ENCODE results near the gene HERC4.

The HERC4 gene, protein sequence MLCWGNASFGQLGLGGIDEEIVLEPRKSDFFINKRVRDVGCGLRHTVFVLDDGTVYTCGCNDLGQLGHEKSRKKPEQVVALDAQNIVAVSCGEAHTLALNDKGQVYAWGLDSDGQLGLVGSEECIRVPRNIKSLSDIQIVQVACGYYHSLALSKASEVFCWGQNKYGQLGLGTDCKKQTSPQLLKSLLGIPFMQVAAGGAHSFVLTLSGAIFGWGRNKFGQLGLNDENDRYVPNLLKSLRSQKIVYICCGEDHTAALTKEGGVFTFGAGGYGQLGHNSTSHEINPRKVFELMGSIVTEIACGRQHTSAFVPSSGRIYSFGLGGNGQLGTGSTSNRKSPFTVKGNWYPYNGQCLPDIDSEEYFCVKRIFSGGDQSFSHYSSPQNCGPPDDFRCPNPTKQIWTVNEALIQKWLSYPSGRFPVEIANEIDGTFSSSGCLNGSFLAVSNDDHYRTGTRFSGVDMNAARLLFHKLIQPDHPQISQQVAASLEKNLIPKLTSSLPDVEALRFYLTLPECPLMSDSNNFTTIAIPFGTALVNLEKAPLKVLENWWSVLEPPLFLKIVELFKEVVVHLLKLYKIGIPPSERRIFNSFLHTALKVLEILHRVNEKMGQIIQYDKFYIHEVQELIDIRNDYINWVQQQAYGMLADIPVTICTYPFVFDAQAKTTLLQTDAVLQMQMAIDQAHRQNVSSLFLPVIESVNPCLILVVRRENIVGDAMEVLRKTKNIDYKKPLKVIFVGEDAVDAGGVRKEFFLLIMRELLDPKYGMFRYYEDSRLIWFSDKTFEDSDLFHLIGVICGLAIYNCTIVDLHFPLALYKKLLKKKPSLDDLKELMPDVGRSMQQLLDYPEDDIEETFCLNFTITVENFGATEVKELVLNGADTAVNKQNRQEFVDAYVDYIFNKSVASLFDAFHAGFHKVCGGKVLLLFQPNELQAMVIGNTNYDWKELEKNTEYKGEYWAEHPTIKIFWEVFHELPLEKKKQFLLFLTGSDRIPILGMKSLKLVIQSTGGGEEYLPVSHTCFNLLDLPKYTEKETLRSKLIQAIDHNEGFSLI

DNA sequence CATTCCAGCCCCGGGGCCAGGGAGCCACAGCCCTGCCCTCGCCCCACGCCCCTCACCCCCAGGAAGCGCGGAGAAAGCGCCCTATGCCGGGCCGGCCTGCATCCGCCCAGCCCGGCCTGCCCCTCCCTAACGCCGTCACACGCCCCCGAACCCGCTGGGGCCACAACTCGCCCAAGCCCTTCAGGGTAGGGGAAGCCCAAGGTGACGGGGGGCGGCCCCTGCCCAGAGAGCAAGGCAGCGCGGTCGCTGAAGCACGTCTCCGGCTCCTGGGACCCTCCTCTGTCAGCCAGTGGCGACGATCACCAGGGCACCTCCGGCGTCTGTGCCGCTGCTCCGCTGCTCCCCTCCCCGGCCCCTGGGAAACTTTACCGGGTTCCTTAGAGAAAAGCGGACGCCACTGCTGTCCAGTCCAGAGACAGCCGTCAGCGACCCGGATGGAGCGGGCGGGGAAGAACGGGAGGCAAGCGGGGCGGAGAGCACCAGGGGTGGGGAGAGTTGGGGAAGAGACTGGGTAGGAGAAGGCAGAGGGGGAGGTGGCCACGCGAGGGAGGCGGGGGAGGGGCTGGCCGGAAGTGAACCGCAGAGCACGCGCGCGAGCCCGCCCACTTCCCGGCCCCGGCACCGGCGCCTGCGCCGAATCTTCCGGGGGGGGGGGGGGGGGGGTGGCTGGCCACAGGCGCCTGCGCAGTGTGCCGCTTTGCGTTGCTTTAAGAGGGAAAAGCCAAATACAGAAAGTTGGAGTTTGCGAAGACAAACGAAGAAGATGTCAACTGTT is at the start of gene HERC4:
TSS of gene HERC4 (minus strand) at position 509 of the 775 bp plus-strand sequence. CDS start 2,175 bp downstream, outside the sequence.
- peak; percentile 91 for DNase-seq

DNA sequence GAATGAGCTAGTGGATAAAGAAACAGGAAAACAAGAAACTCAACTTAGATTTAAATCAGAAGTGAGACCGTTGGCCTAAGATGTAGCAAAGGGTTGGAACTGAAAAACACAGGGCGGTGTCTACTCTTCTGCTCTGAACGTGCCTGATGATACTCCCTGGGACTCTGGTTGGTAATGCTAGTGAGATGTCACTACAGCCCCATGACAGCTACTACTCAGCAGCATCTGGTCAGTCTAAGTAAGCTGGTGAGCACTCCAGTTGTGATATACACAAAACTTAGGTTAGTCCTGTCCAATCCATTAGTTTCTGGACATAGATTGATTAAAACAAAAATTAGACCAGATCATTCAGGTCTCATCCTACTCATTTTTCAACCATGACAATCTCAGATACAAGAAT is 49.6 kb upstream of the HERC4 start:
- DNase-seq: no peak

DNA sequence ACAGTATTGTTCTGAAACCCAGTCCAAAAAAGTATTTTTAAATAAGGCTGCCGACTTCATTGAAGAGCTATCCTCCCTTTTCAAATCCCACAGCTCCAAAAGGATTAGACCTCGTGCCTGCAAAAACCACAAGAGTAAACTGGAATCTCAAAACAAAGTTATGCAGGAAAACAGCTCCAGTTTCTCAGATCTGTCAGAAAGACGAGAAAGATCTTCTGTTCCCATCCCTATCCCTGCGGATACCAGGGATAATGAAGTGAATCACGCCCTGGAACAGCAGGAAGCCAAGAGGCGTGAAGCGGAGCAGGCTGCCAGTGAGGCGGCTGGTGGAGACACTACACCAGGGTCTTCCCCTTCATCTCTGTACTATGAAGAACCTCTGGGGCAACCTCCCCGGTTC is 46.8 kb upstream of the HERC4 start:
- DNase-seq: no peak

DNA sequence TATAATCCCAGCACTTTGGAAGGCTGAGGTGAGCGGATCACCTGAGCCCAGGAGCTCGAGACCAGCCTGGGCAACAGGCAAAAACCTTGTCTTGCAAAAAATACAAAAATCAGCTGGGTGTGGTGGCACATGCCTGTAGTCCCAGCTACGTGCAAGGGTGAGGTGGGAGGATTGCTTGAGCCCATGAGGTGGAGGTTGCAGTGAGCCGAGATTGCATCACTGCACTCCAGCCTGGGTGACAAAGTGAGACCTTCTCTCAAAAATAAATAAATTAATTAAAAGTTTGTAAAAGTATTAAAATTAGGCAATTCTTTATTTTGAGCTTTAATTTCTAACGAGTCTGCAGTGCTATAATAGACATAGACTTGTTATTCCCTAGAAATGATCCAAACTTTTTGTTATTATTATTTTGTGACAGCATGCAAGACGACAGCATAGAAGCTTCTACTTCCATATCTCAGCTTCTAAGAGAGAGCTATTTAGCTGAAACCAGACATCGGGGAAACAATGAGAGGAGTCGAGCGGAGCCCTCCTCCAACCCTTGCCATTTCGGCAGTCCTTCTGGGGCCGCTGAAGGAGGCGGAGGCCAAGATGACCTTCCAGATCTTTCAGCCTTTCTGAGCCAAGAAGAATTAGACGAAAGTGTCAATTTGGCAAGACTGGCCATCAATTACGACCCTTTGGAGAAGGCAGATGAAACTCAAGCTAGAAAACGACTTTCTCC is 46.1 kb upstream of the HERC4 start:
- DNase-seq: no peak

DNA sequence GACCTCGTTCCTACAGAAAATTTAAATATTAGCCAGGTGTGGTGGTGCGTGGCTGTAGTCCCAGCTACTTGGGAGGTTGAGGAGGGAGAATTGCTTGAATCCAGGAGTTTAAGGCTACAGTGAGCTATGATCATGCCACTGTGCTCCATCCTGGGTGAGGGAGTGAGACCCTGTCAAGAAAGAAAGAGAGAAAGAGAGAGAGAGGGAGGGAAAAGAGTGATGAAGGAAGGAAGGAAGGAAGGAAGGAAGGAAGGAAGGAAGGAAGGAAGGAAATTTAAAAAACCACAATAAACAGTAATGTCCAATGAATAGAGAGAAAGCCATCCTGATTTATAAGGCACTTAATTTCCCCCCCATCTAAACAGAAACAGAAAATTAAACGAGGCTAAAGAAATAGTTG is 43.6 kb upstream of the HERC4 start:
- DNase-seq: no peak

DNA sequence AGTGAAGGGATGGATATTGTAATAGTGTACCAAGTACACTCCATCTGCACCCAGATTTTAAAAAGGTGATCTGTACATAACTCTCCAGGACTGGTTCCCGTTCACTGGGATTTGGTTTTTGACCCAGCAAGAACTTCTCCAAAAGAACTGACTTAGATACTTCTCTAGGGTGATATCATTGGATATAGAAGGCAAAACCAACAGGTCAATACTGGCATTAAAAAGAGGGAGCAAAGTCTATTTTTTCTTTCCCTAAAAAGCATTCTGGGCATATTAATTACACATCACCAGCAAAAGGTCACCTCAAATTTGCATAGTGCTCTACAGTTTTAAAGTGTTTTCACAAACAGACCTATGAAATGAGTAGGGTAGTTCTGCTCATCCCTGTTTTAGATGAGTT is 37.8 kb upstream of the HERC4 start:
- DNase-seq: no peak

DNA sequence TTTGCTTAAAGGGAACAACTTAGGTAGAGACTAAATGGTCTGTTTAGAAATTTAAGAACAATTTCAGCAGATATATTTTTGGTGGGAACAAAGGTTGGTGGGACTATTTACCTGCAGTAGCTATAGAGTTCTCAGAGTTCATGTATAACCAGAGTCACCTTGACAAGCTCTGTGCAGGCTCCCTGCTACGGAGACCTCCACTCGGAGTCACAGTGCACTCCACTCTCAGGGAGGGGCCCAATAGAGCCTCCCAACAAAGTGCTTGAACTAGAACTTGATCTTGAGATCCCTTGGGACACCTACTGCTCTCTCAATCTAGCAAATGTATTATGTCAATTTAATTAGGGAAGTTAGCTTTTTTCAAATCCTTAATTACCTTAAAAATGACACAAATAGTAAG is 36.5 kb upstream of the HERC4 start:
- no peak for DNase-seq

DNA sequence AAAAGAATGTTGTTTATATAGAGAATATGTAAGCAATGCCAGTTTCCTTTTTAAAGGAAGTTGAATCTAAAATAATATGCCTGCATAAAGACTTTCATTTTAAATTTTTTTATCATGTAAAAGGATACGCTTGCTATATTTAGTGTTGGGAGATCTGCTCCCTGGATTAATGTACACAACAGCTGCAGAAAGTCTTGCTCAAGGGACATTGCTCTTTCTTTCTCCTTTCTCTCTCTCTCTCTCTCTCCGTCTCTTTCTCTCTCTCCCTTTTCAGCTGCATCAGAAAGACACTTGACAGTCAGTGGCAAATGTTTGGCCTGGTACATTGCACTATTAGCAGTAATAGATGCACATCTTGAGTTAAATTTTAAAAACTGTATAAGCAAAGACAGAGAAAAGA is 34.9 kb upstream of the HERC4 start:
- no peak for DNase-seq

DNA sequence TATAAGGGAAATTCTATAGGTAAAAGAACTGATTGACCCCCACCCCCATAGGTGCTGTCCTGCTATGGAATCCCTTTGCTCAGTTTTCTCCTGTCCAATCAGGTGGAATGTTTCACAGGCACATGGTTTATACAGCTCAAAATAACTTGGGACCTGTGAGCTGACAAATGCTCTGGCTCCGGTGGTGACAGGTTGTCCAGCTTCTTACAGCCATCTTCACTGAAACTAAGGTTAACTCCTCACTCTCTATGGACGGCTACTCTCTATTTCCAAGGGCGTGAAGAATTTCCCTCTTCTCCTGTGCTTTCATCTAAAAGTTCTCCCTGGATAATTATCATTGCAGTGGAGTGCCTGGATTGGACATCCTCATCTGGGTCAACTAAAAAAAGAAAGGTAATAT is 34.2 kb upstream of the HERC4 start, which contains the start of gene MYPN:
TSS of gene MYPN (plus strand) at position 158 of the 400 bp plus-strand sequence. CDS start 11,951 bp downstream, outside the sequence.
- DNase-seq: no peak

DNA sequence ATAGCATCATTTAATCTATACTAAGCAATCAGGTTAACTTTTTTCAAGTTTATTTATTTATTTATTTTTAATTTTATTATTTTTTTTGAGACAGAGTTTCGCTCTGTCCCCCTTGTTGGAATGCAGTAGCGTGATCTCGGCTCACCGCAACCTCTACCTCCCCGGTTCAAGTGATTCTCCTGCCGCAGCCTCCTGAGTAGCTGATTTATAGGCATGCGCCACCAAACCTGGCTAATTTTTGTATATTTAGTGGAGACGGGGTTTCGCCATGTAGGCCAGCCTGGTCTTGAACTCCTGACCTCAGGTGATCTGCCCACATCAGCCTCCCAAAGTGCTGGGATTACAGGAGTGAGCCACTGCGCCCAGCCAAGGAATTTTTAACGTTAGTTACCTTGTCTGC is 33.6 kb upstream of the HERC4 start:
- no peak for DNase-seq

DNA sequence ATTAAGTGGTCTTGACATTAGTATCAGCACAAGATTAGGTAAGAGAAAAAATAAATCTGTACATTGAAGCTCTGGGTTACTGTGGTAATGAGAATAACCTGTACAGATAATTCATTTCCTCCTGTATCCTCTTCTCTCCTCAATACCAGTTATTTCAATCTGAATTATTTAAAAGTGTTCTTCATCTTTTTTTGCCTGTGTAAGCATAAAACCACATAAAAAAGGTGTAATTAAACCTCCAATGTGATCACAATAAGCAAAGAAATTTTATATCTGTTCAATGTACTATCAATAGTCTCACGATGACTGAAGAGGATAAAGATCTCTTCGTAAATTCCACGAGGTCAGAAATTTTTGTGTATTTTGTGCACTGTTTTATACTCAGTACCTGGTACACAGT is 33.0 kb upstream of the HERC4 start:
- DNase-seq: no peak

DNA sequence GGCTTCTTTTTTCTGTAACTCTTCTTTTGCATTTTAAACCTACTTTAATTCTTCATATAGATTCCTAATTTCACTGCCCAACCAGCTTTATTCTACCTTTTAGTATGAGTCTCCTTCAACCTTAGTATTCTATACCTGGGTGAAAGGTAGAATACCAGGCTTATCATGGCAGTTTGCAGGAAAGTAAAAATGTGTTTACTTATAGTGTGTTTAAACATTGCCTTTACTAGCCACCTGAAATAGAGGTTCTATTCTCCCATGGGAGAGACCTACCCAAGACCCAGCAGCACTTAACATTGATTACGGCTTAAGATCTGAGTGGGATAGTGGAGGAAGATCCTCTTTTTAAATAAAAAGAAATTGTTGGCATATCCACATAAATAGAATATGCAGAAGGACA is 32.6 kb upstream of the HERC4 start:
- DNase-seq: no peak

DNA sequence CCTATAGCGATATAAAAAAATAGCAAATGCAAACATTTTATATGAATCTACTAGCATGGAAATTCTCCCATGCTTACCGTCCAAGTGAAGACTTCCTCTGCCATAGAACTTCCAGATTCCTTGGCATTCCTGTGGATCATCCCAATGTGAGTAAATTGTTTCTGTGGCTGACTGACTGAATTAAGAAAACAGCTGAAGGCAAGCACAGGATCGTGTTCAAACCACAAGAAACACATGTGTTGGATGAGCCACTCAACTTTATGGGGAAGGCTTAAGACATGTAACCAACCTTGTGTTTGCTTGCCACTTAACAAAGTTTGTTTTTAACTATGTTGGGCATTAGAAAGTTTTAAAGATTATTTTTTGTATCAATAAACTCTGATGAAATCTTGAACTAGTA is 31.6 kb upstream of the HERC4 start:
- no peak for DNase-seq

DNA sequence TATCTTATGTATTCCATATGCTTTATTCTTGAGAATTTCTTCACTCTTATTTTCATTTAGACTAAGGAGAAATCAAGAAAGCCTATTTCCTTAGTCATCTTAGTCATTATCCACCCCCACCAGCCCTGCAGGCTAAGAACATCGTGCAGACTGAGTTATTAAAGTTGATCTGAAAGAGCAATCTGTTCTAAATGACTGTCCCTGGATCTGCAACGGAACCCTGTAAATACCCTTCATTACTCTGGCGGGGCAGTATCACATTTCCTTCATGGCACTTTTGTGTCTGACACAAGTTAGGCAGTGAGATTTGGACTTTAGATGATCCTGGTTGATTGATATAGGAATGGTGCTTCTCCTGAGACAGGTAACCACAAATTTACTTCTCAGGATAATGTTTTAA is 30.7 kb upstream of the HERC4 start:
- DNase-seq: no peak

DNA sequence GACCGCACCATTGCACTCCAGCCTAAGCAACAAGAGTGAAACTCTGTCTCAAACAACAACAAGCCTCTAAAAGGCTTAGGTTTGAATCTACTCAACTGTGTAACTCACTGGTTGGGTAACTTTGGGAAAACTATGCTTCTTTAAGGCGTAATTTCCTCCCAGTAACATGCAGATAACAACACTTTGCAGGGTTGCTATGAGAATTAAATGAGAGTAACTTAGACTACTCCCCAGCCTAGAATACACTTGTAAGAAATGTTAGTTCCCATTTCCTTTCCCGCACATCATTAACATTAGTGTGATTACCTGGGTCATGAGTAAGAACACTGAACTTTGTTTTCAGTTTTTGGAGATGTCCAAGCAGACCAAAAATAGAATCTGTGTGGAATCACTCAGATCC is 28.8 kb upstream of the HERC4 start:
- DNase-seq: no peak

DNA sequence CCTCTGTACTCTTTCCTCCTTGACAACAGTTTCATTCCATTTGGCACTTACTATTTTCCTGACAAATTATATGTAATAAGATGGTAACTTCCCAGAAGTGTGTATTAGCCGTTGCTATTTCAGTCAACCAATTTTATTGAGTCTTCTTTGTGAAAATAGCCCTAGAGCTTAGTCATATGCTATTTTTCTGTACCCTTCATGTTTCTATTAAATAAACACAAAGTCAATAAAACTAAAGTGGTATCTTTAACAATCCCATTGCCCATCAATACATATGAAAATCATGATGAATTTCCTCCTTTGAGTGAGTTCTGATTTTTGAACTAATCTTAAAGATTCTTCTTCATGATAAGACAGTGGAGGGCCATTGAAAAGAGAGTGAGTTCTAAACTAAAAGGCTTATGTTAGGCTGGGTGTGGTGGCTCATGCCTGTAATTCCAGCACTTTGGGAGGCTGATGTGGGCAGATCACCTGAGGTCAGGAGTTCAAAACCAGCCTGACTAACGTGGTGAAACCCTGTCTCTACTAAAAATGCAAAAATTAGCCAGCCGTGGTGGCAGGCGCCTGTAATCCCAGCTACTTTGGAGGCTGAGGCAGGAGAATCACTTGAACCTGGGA is 28.3 kb upstream of the HERC4 start:
- no peak for DNase-seq

DNA sequence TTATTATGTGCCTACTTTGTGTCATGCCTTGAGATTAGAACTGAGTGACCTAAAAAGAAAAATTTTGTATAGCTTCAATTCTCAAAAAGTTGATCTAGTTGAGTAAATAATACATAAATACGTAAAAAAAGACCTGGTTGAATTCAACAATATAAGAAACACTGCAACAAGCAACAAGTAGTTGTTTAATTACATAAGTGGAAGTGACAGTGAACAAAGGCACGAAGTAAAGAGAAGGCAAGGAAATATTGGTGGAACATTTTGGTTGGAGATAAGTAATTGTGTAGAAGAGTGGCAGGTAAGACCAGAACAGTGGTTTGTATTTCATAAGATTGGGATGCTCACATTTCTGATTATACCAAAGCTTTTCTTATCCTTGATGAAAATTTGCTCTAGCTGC is 26.0 kb upstream of the HERC4 start:
- DNase-seq: no peak

DNA sequence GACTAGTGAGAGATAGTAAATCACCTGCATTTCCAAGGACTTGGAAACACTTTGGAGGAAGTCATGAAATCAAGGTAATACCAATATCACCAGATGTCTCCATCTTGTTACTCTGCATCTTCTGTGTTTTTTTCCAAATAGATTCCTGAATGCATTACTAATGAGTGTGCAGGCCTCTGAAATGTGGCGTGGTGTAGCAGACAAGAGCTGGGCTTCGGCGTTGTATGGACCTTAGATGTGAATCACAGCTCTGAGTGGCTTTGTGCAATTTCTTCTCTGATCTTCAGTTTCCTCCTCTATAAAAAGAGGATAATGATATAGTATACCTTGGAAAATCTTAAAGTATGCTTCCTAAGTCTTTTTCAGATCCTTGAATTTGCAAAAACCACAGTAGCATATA is 24.7 kb upstream of the HERC4 start:
- DNase-seq: no peak

DNA sequence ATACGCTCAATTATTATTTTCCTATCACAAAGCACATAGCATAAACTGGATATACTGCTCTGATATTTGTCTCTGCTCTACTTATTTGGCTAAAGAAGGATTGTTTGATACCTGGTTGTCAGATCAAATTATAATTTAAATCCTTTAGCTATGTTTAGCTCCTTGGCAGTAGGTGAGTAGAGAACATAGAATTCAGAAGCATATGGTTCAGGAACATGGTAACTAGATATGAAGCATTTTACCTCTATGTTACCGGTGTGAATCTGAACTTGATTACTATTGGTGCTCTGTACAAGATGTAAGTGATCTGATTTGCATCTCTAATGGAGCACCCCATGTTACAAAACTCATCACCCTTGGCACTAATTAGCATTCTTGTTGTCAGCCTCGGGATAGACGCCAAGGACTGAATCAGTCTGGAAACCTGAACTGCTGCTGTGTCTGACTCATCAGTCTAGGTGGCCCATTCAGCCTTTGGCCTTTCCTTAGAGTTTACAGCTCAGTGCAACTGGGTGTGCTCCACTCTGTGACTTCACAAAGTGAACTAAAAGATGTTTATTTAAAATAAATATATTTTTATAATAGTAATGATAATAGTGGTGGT is 21.9 kb upstream of the HERC4 start:
- DNase-seq: no peak

DNA sequence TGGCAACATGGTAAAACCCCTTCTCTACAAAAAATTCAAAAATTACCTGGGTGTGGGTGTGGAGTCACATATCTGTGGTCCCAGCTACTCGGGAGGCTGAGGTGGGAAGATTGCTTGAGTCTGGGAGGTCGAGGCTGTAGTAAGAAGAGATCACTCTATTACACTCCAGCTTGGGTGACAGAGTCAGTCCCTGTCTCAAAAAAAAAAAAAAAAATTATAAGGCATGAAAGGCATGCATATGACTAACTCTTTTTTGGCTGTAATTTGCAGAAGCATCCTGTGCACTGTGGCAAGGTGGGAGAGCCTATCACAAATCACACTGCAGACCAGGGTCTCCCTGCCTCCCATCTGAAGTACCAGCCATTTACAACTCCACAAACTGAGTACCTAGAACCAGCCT is 20.1 kb upstream of the HERC4 start:
- DNase-seq: no peak

DNA sequence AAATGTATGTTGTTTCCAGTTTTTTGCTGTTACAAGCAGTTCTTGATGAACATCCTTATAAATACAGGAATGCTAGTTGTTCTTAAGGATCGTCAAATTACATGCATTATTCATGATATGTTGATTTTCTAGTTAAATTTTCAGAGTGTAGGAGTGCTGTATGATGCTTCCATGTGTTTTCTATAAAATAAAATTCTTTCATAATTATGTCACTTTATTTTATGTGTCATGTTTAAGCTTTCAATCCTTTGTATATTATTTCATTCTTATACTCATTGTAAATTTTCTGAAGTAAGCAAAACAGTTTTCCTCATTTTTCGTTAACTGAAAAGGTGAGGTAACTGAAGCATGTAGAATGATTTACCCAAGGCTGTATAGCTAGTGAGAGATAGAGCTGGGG is 17.4 kb upstream of the HERC4 start:
- no peak for DNase-seq

All from activated T-cell treated with anti-CD3 and anti-CD28 coated beads, Interleukin-2, amount 50 U/mL, for 1 hour (primary cell).